ENCODE results near the gene FSCN2. TPM values are rescaled to one million over a fixed set of nuclear protein-coding genes. Genes with fewer than 3 reads are reported as not detected.

The FSCN2 gene
- total and polyA plus RNA-seq, 10 of the 15 experiments (the other 5 are each of a cell fraction or from before 2014, with no cell fraction given) = 0.12 to 2.1 (median 0.65) TPM; not detected in 3

- TF ChIP-seq ZBTB33 (IDR thresholded peaks at IDR 0.05) (no peak), ZBTB40 (IDR thresholded peaks at IDR 0.05; ENCODE audit: borderline replicate concordance) (no peak), SREBF2 (IDR thresholded peaks at IDR 0.05; ENCODE audit: low read length) (no peak), USF2 (IDR thresholded peaks at IDR 0.05; ENCODE audit: borderline replicate concordance, low read depth, low read length) (peak; percentile 31; the same call in 1 of the 2 replicates), ZNF592 (IDR thresholded peaks at IDR 0.05) (no peak), E2F8 (IDR thresholded peaks at IDR 0.05; ENCODE audit: low read depth, partially characterized antibody) (no peak), JUND (IDR thresholded peaks at IDR 0.05; ENCODE audit: low read depth, low read length) (no peak), HCFC1 (IDR thresholded peaks at IDR 0.05; ENCODE audit: low read length) (peak; percentile 20; the same call in 1 of the 2 replicates), MAX (IDR thresholded peaks at IDR 0.05; ENCODE audit: low read depth, low read length) (no peak)
Measured at GRCh38 chr17:81494626-81495377, 33.4 kb upstream of the FSCN2 start (continued).

All from GM12878 (cell line).